Transverse colon (tissue), 4 donors: ENCODE measurements around the gene P2RX6. TPM values are rescaled to one million over a fixed set of nuclear protein-coding genes. Genes with fewer than 3 reads are reported as not detected.

Experiments
- DNase-seq: peaks from one replicate; pipeline ENCODE4 v3.0.0-alpha.2; 2019
- H3K27ac ChIP-seq, 4 donors: fragments of 200-600 bp; sonication (generic); 2 replicates each; pipeline ENCODE4 v1.5.1; 2016 to 2018; ENCODE audit warnings: inconsistent platforms in 4 of 4
- H3K27me3 ChIP-seq: fragments of 200-600 bp; sonication (generic); 2 replicates; pipeline ENCODE4 v1.5.1; 2017; ENCODE audit warnings: inconsistent platforms
- H3K36me3 ChIP-seq, 4 donors: fragments of 200-600 bp; sonication (generic); 2 replicates each; pipeline ENCODE4 v1.5.1; 2017 to 2019; ENCODE audit warnings: inconsistent platforms in 4 of 4
- H3K4me1 ChIP-seq, 4 donors: fragments of 200-600 bp; sonication (generic); 2 replicates each; pipeline ENCODE4 v1.5.1; 2017 to 2020; ENCODE audit warnings: inconsistent platforms in 4 of 4
- H3K4me3 ChIP-seq, 4 donors: fragments of 200-600 bp; sonication (generic); 1 replicate in 1 of 4; 2 replicates in 3 of 4; pipeline versions ENCODE4 v1.5.1 to v1.6.1; 2017 to 2019; ENCODE audit warnings: inconsistent platforms in 4 of 4
- H3K9me3 ChIP-seq, 2 donors: fragments of 200-600 bp; sonication (generic); 2 replicates each; pipeline ENCODE4 v1.5.1; 2017 to 2019; ENCODE audit warnings: inconsistent platforms in 2 of 2
- EP300 ChIP-seq: sonication (generic); formaldehyde crosslinking; IDR thresholded peaks from one replicate; pipeline ENCODE4 v1.6.1; 2017; ENCODE audit warnings: antibody characterized with exemption, low read depth
- POLR2A ChIP-seq: fragments of 450-650 bp; IDR thresholded peaks from one replicate; pipeline ENCODE4 v1.6.1; 2016; ENCODE audit warnings: antibody characterized with exemption, mild to moderate bottlenecking, moderate library complexity
- POLR2AphosphoS5 ChIP-seq, 3 donors: sonication (generic); formaldehyde crosslinking; IDR thresholded peaks; one replicate each; pipeline ENCODE4 v1.6.1; 2016; ENCODE audit warnings: antibody characterized with exemption in 3 of 3
- WGBS, 2 donors: methylation state at CpG; one replicate each; pipeline ENCODE4 v1.1.5; 2018; ENCODE audit warnings: low coverage in 1 of 2; 5-methylcytosine and 5-hydroxymethylcytosine counted together
- in situ Hi-C, 4 donors: fragments of 200-750 bp; cut with MboI; loops; one replicate each; pipeline versions ENCODE4 v1.15.0 to v1.15.1; 2017; ENCODE audit warnings: low sequenced_read_pairs in 3 of 4, low pct_ligation_motif_present in 1 of 4, low pct_unique_long_range_greater_than_20kb in 1 of 4
- intact Hi-C: fragments of 100-400 bp; cut with DNase I; formaldehyde crosslinking; loops from one replicate; pipeline ENCODE4 v1.15.1; 2023; ENCODE audit warnings: low total_unique reads
- total RNA-seq, 4 donors: library from RNA; depleted of rRNA; stranded (reverse); fragments of >200 nt; gene quantifications; one replicate each; pipeline ENCODE4 v1.1.0, GENCODE V29; 2016
- TF ChIP-seq, protein P1 (sequence below), 5 experiments: fragments of 200-600 bp in 3 of 5; fragments of 450-650 bp in 2 of 5; sonication (generic) in 3 of 5; IDR thresholded peaks; 1 replicate in 2 of 5; 2 replicates in 3 of 5; pipeline ENCODE4 v1.5.1; 2016 to 2017; ENCODE audit warnings: antibody characterized with exemption in 5 of 5, inconsistent platforms in 3 of 5, mild to moderate bottlenecking in 2 of 5, moderate library complexity in 1 of 5

The P2RX6 gene
- total RNA-seq, 4 donors from 2014 or later: 0.40 to 1.7 (median 0.82) TPM; not detected in 1

GRCh38 chr22:20972933-20973577, 41.9 kb upstream of the P2RX6 start:
- Histone ChIP-seq H3K4me3 (no peak overlapping the region), H3K27me3 (no peaks in the 10 kb centered on the region), H3K9me3 (no peaks in the 10 kb centered on the region), H3K36me3 (no peaks in the 10 kb centered on the region), H3K27ac (no peak overlapping the region), H3K4me1 (peaks cover 0 to 7% (median 3%) of the 10 kb centered on the region in 4 donors)
- DNase-seq: no peak
- TF ChIP-seq POLR2AphosphoS5 (IDR thresholded peaks at IDR 0.05): no peak
- TF ChIP-seq EP300: no peak
- no peak for TF ChIP-seq POLR2A
- TF ChIP-seq, protein P1, sequence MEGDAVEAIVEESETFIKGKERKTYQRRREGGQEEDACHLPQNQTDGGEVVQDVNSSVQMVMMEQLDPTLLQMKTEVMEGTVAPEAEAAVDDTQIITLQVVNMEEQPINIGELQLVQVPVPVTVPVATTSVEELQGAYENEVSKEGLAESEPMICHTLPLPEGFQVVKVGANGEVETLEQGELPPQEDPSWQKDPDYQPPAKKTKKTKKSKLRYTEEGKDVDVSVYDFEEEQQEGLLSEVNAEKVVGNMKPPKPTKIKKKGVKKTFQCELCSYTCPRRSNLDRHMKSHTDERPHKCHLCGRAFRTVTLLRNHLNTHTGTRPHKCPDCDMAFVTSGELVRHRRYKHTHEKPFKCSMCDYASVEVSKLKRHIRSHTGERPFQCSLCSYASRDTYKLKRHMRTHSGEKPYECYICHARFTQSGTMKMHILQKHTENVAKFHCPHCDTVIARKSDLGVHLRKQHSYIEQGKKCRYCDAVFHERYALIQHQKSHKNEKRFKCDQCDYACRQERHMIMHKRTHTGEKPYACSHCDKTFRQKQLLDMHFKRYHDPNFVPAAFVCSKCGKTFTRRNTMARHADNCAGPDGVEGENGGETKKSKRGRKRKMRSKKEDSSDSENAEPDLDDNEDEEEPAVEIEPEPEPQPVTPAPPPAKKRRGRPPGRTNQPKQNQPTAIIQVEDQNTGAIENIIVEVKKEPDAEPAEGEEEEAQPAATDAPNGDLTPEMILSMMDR (IDR thresholded peaks at IDR 0.05): no peak
- intact Hi-C loops (no loop called here), in situ Hi-C loops (loop anchor here in 1 of 4 donors (25.0 kb wide), 1 partner anchor 89 kb away; no protein-coding TSS in a partner anchor)
- WGBS, 2 donors: 75 to 83% methylated on average over 7 to 20 of the region's 21 CpGs

GRCh38 chr22:20973634-20974286, 41.2 kb upstream of the P2RX6 start:
- intact Hi-C loops: no loop called here
- in situ Hi-C loops: loop anchor here in 1 of 4 donors (25.0 kb wide), 1 partner anchor 89 kb away; no protein-coding TSS in a partner anchor
- Histone ChIP-seq H3K36me3 (no peaks in the 10 kb centered on the region), H3K27ac (no peak overlapping the region), H3K9me3 (no peaks in the 10 kb centered on the region), H3K4me3 (no peak overlapping the region), H3K4me1 (no peaks in the 10 kb centered on the region), H3K27me3 (no peaks in the 10 kb centered on the region)
- no peak for DNase-seq
- 82 to 83% methylated on average over 2 to 21 of the region's 21 CpGs for WGBS, 2 donors
- TF ChIP-seq POLR2A (no peak), EP300 (no peak), POLR2AphosphoS5 (IDR thresholded peaks at IDR 0.05) (no peak)
- TF ChIP-seq, protein P1 (IDR thresholded peaks at IDR 0.05): no peak

GRCh38 chr22:20974336-20974955, 40.5 kb upstream of the P2RX6 start:
- TF ChIP-seq POLR2A: no peak
- no peak for TF ChIP-seq POLR2AphosphoS5 (IDR thresholded peaks at IDR 0.05)
- TF ChIP-seq, protein P1 (IDR thresholded peaks at IDR 0.05): no peak
- TF ChIP-seq EP300: no peak
- 67 to 87% methylated on average over 1 to 16 of the region's 16 CpGs for WGBS, 2 donors
- in situ Hi-C loops (loop anchor here in 1 of 4 donors (25.0 kb wide), 1 partner anchor 88 kb away; no protein-coding TSS in a partner anchor), intact Hi-C loops (no loop called here)
- Histone ChIP-seq H3K27ac (no peak overlapping the region), H3K36me3 (no peaks in the 10 kb centered on the region), H3K4me3 (no peak overlapping the region), H3K4me1 (peaks cover 0 to 3% (median 2%) of the 10 kb centered on the region in 4 donors), H3K27me3 (no peaks in the 10 kb centered on the region), H3K9me3 (no peaks in the 10 kb centered on the region)
- no peak for DNase-seq
